Measurements from ENCODE around the gene SPIRE2.
"Not testable (repeated sequence)": the region's sequence is repeated elsewhere in the genome, so short reads cannot be mapped to it uniquely, and the experiment has no call there.

Gene SPIRE2

GRCh38 chr16:89828199-89828869 lies at the start of gene SPIRE2:
Gene SPIRE2, plus strand, starts transcription at chr16:89828475. Its CDS starts 76 bp downstream, at chr16:89828551.
- DNase-seq, result peak in 8 of 10 donors; percentile 40 to 93 (median 52)
- intact Hi-C loops (cut with DNase I), result no loop called here

GRCh38 chr16:89779231-89779908 lies 48.9 kb upstream of the SPIRE2 start:
- intact Hi-C loops (cut with DNase I), result no loop called here

DNA sequence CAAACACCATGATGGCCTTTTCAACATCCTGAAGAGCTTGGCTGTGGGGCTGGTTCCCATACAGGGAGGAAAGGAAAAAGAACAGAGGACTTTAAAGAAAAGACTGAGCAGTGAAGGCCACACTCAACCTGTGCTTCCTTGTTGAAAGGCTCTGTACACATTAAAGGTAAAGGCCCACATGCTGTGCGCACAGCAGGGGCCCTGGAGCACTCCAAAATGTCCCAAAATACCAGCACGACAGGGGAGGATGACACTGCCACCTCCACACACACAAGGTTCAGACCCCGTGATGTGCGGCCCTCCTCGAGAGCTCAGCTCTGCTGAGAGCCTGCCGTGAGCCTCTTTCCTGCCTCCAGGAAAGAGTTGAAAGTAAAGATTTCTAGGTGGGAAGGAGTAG lies 48.4 kb upstream of the SPIRE2 start:
- intact Hi-C loops (cut with DNase I), result no loop called here
- DNase-seq, result no peak

More at GRCh38 chr16:89779231-89779908, 48.9 kb upstream of the SPIRE2 start:
- DNase-seq, result peak in 3 of 10 donors; percentile 13 to 38 (median 24)

- no peak for DNase-seq
- intact Hi-C loops (cut with DNase I), result no loop called here
These were observed 45.8 kb upstream of the SPIRE2 start for GRCh38 chr16:89782489-89782888.

- DNase-seq; intact Hi-C loops (cut with DNase I): not testable (repeated sequence)
These were observed 44.3 kb upstream of the SPIRE2 start for GRCh38 chr16:89783952-89784351.

GRCh38 chr16:89784406-89784805 lies 43.9 kb upstream of the SPIRE2 start:
- no peak for DNase-seq
- intact Hi-C loops (cut with DNase I), result no loop called here

GRCh38 chr16:89785523-89786155 lies 42.6 kb upstream of the SPIRE2 start:
- DNase-seq, result peak in 1 of 10 donors; percentile 14
- intact Hi-C loops (cut with DNase I), result no loop called here

DNA sequence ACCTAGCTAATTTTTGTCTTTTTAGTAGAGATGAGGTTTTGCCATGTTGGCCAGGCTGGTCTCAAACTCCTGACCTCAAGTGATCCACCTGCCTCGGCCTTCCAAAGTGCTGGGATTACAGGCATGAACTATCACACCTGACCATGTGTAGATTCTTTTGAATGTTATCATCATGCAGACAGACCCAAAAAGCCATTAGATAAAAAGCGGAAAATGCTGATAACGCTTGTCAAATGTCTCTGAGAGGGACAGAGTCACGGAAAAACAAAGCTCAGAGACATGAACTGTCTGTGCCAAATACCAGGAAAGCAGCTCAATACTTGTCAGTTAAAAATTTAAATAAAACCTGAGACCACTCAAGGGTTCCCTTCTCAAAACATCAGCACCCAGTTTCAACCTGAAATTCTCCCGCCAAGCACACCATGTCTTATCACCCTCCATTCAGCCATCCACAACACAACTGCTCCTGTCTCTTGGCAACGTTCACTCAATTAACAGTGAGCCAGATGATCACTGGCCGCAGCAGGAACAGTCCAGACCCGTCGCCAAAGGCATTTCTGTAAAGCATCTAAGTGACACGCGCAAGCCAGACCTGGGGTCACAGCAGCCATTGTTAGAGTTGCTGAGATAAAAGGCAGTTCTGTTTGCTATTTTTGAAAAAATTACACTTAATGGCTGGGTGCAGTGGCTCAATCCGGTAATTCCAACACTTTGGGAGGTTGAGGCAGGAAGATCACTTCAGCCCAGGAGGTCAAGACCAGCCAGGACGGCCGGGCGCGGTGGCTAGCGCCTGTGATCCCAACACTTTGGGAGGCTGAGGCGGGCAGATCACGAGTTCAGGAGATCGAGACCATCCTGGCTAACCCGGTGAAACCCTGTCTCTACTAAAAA lies 41.6 kb upstream of the SPIRE2 start:
- peak in 1 of 10 donors; percentile 15 for DNase-seq
- intact Hi-C loops (cut with DNase I), result no loop called here

- intact Hi-C loops (cut with DNase I), result no loop called here
These were observed 40.9 kb upstream of the SPIRE2 start for GRCh38 chr16:89787365-89787805.

DNA sequence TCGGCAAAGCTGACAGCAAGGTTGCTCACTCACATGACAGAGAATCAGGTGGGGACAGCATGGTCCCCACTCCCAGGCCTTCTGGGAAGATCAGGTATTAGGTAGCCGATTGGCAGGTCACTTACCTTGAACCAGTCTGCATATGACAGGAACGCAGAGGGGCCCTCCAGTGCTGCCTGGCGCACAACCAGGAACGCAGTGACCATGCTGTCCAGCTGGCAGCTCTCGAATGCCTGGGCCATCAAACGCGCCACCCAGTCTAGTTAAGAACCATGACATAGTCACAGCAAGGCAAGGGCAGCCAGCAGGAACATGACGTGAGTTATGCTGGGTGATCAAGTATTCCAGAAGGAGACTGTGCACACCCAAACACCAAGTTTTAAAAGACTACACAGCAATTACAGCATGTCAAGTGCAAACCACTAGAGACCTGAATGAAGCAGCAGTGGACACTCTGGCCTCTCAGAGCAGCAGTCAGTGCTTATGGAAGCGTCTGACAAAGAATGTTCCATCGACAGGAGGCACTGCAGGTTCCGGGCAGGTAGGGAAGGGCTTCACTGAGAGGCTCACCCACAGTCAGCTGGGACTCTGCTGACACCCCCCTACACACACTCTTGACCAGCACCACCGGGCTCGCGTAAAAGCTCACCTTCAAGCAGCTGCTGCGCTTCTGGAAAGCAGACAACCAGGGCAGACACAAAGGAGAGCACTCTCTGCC lies 36.8 kb upstream of the SPIRE2 start:
- peak in 1 of 10 donors; percentile 59 for DNase-seq
- intact Hi-C loops (cut with DNase I), result loop anchor here (1.0 to 5.0 kb wide), 2 partner anchors 39 to 70 kb away; no protein-coding TSS in a partner anchor

More at GRCh38 chr16:89787365-89787805, 40.9 kb upstream of the SPIRE2 start:
- no peak for DNase-seq

- intact Hi-C loops (cut with DNase I), result loop anchor here (1.0 to 5.0 kb wide), 2 partner anchors 41 to 87 kb away; no protein-coding TSS in a partner anchor
- DNase-seq, result peak; percentile 34 to 97 (median 75)
These were observed 35.2 kb upstream of the SPIRE2 start for GRCh38 chr16:89793092-89793491.

DNA sequence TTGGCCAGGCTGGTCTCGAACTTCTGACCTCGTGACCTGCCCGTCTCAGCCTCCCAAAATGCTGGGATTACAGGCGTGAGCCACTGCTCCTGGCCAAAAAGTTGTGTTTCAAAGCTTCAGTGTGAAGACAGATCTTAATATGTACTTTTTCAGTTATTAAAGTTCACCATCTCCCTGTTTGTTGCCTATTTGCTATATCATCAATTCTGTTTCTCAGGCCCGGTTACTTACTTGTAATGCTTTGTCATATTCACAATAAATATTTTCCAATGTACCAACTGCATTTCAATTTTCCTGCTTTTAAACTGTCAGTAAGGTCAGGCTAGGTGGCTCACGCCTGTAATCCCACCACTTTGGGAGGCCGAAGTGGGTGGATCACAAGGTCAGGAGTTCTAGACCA lies 34.3 kb upstream of the SPIRE2 start:
- intact Hi-C loops (cut with DNase I), result loop anchor here (1.0 to 5.0 kb wide), 2 partner anchors 42 to 88 kb away; no protein-coding TSS in a partner anchor

GRCh38 chr16:89795676-89796075 lies 32.6 kb upstream of the SPIRE2 start:
- DNase-seq, result peak in 3 of 10 donors; percentile 11 to 69 (median 15)
- intact Hi-C loops (cut with DNase I), result no loop called here

More for the DNA sequence above, 34.3 kb upstream of the SPIRE2 start:
- DNase-seq, result no peak

- peak in 1 of 10 donors; percentile 54 for DNase-seq
- intact Hi-C loops (cut with DNase I), result no loop called here
These were observed 32.2 kb upstream of the SPIRE2 start for GRCh38 chr16:89796104-89796503.

- intact Hi-C loops (cut with DNase I), result no loop called here
- DNase-seq, result no peak
These were observed 30.1 kb upstream of the SPIRE2 start for GRCh38 chr16:89798126-89798525.

DNA sequence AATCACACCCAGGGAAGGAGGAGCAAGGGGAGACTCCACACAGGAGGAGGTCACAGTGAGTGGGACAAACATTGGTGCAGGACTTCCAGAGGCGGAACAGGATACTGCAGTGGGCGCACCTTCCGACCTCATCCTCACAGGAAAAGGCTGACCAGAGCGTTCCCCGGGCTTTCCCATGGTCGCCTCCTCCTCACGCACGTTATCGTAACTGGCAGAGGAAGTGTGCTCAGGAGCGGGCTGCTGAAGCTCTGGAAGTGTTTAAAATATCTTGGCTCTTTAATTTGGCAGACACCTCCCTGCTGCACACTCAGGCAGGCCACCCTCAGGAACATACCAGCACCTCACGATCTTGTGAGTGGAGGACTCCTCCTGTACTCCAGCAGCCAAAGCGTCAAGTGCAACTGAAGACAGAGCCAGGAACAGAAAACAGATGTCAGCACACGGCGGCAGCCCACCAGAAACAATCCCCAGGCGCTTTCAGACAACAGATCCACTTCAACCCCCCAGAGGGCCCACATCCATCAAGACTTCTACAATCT lies 29.4 kb upstream of the SPIRE2 start:
- intact Hi-C loops (cut with DNase I), result no loop called here

DNA sequence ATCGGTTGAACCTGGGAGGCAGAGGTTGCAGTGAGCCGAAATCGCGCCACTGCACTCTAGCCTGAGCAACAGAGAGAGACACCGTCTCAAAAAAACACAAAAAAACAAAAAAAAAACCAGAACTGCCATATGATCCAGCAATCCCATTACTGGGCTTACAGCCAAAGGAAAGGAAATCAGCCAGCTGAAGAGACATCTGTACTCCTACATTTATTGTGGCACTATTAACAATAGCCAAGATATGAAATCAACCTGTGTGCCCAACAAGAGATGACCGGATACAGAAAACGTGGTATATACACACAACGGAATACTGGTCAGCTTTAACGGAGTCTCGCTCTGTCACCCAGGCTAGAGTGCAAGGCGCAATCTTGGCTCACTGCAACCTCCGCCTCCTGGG lies 26.5 kb upstream of the SPIRE2 start:
- intact Hi-C loops (cut with DNase I), result no loop called here
- peak in 1 of 10 donors; percentile 25 for DNase-seq

More for the DNA sequence above, 29.4 kb upstream of the SPIRE2 start:
- DNase-seq, result peak in 4 of 10 donors; percentile 13 to 77 (median 23)

DNA sequence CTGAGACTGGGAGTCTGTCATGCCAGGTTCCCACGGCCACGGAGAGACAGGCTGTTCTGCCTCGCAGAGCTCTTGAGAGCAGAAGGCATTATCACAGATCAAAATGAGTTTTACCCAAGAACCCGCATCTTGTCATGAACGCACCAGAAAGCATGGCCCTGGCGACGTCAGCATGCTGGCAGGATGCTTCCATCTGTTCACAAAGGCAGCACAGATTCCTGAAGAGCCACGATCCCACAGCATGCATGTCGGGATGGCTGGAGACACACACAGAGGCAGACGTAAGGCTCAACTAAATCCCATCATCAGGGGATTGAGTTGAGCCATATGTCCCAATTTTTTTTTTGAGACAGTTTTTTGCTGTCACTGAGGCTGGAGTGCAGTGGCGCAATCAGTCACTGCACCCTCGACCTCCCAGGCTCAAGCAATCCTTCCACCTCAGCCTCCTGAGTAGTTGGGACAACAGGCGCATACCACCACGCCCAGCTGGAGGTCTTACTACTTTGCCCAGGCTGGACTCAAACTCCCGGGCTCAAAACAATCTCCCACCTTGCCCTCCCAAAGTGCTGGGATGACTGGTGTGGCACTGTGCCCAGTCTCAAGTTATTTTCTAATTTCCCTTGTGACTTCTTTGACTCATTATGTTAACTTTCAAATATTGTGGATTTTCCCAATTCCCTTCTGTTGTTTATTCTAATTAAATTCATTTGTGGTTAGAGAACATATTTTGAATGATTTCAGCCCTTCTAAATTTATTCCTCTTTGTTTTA lies 23.0 kb upstream of the SPIRE2 start:
- intact Hi-C loops (cut with DNase I), result no loop called here
- peak in 1 of 10 donors; percentile 48 for DNase-seq

All from posterior cingulate gyrus (tissue), 11 donors.